ENCODE data around the gene VAMP1.
"Not testable (repeated sequence)": the region's sequence is repeated elsewhere in the genome, so short reads cannot be mapped to it uniquely, and the experiment has no call there.

VAMP1 gene

DNA sequence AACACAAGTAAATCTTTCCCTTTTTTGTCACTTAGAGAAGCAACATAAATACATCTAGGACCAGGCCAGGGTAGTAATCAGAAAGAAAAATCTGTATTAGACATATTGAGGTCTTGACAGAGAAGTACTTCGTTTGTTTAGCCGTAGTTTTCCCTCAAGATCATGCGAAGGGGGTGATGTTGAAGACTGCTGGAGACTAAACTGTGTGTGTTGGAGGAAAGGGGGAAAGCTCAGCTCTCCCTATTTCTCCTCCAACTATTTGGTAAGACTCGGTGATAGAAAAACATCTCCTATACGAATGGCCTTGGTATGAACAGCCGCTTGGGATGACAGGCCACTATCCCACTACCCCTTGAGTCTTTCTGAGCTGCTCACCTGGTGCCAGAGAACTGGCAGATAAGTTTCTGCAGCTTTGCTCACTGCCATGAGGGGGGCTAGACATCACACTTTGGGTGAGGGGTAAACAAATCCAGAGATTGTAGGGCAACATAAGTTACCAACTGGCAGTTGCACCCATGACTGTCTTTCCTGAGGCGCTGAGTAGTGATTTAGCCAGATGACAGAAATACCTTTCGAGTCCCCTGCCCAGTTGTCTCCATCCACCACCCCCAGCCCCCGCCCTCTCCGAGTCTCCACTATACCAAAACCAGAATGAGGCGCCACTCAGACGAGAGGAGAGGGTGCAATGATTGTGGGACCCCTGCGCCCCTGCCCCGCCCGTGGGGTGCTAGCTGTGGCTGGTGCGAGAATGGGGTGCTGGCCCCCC lies 685 bp downstream of the VAMP1 start:
- FAIRE-seq (no peak), DNase-seq (ENCODE audit: low spot score) (peak; percentile 29)

DNA sequence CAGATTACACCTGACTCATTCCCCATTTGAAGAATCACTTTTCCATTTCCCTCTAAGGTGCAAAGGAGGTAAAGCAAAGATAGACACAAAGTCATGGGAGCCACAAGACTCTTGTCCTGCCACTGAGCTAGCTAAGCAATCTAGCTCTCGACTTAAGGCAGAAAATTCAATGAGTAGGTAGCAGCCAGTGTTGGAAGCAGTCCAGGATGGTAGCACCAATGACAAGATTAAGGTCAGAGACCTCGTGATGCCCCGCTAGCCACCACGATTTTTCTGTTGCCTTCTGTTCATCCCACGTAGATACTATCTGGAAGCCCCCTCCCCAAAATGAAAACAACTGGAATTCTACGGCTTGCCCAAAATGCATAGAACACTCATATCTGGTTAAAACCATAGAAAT lies 1.4 kb downstream of the VAMP1 start:
- DNase-seq (ENCODE audit: low spot score) (no peak), FAIRE-seq (no peak)

DNA sequence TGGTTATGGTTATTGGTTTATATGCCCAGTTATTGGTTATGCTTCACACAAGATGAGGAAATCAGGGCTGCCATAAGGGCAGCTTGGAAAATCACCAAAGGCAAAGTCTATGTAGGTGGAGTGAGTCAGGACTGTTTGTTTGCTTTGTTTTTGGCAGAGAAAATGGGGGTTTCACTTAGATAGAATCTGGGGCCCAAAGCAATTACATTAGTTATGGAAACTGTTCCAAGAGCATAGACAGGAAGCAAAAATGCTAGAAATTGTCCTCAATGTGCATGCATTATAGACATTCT lies 2.2 kb downstream of the VAMP1 start:
- no peak for FAIRE-seq
- DNase-seq (ENCODE audit: low spot score): no peak

DNA sequence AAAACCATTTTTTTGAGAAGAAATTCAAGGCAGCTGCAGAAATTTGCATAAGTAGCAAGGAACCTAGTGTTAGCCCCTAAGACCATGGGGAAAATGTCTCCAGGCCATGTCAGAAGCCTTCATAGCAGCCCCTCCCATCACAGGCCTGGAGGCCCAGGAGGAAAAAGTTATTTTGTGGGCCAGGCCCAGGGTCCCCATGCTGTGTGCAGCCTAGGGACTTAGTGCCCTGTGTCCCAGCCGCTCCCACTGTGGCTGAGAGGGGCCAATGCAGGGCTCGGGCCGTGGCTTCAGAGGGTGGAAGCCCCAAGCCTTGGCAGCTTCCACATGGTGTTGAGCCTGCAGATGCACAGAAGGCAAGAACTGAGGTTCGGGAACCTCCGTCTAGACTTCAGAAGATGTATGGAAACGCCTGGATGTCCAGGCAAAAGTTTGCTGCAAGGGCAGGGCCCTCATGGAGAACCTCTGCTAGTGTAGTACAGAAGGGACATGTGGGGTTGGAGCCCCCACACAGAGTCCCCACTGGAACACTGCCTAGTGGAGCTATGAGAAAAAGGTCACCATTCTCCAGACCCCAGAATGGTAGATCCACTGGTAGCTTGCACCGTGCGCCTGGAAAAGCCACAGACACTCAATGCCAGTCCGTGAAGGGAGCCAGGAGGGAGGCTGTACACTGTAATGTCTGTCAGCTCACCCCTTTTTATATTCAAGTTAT lies 2.8 kb downstream of the VAMP1 start:
- not testable (repeated sequence) for FAIRE-seq; DNase-seq (ENCODE audit: low spot score)

DNA sequence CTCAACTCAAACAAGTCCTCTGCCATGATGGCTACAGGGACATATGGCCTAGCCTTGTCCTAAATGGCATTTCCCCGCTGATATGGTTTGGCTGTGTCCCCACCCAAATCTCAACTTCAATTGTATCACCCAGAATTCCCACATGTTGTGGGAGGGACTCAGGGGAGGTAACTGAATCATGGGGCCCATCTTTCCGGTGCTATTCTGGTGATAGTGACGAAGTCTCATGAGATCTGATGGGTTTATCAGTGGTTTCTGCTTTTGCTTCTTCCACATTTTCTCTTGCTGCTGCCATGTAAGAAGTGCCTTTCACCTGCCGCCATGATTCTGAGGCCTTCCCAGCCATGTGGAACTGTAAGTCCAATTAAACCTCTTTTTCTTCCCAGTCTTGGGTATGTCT lies 3.7 kb downstream of the VAMP1 start:
- not testable (repeated sequence) for DNase-seq (ENCODE audit: low spot score); FAIRE-seq

DNA sequence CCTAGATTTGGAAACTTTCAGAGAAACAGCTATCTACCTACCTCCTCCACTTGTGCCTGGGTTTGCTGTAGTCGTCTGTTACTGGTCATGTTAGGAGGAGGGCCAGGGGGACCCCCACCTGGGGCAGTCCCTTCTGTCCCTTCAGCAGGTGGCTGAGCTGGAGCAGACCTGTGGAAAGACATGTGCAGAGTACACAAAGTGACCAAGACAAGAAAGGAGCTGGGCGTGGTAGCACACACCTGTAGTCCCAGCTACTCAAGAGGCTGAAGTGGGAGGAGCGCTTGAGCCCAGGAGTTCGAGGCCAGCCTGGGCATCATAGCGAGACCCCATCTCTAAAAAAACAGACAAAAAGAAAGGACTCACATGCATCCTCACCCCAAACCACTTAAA lies 4.3 kb downstream of the VAMP1 start:
- no peak for FAIRE-seq

DNA sequence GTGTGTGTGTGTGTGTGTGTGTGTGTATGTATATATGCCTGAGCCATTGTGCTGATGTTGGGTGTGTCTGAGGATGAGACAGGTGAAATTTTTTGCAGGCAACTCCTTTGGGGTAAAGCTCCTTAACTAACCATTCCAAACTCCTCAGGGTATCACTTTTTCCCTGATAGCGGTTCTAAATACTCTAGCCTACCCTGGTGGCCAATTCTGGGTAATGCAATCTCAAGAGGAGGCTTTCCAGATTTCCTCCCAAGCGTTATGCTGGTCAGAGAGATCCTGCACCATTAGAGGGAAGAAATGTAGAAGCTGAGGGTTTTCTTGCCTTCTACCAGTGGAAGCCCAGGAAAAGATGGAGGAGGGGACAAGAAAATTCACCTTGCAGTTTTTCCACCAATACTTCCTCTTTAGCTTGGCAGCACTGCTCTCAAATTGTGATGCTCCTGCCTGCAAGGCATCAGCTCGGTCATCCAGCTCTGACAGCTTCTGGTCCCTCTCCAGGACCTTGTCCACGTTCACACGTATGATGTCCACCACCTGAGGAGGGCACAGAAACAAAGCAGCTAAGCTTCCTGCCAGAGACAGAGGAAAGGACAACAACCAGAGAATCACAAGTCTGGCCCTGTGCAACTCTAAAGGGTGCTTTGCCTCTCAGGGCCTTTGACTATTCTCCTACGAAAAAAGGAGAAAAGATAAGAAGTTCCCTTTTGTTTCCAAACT lies 4.9 kb downstream of the VAMP1 start:
- DNase-seq (ENCODE audit: low spot score): peak; percentile 67
- no peak for FAIRE-seq

More for the DNA sequence above, 4.3 kb downstream of the VAMP1 start:
- no peak for DNase-seq (ENCODE audit: low spot score)

DNA sequence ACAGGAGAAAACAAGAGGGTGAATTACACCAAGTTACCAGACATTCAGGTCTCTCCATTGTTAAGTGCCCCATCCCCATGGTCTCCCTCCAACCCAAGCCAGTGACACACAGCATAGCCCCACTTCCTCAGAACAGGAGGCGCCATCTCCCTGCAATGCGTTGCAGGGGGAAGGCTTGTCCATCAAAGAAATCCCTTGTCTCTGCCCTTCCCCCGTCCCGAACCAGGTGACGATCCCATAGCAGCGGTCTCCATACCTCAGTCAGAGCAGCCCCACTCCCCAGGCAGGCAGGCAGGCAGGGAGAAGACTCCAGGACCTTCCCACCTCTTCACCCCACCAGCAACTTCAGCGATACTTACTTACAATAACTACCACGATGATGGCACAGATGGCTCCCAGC lies 5.9 kb downstream of the VAMP1 start:
- FAIRE-seq (peak; percentile 46), DNase-seq (ENCODE audit: low spot score) (no peak)

DNA sequence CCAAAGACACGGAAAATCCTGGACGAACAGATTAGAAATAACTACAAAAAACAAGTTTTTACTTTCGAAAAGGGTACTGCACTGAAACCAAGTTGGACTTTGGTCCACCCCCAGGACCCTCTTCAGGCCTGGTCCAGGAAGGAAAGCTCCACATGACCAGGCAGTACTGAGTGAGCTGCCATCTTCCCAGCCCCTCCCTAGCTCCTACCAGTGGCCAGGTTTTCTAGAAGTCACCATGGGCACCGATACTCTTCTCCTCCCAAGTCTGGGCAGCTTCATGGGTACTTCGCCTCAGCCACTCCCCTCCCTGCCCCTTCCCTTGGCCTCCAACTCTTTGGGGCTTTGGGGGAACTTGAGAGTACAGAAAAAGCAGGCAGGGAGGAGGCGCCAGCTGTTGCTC lies 6.6 kb downstream of the VAMP1 start:
- no peak for DNase-seq (ENCODE audit: low spot score)
- no peak for FAIRE-seq

DNA sequence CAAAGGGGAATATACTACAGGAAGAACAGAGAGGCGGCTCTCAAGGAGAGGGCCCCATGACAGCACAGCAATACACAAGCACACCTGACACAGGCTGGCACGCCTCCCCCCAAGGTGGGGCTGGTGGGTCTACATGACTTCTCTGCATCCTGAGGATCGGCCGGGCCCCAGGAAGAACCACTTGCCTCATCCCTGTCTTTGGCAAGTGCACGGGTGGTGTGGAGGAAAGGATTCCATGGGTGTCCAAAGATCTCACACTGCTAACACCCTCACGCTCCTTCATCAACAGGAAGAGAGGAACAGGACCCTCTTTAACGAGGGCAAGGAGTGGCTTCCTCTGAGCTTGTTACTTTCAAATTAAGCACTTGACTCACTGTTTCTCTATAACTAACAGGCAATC lies 7.3 kb downstream of the VAMP1 start:
- DNase-seq (ENCODE audit: low spot score) (no peak), FAIRE-seq (no peak)

DNA sequence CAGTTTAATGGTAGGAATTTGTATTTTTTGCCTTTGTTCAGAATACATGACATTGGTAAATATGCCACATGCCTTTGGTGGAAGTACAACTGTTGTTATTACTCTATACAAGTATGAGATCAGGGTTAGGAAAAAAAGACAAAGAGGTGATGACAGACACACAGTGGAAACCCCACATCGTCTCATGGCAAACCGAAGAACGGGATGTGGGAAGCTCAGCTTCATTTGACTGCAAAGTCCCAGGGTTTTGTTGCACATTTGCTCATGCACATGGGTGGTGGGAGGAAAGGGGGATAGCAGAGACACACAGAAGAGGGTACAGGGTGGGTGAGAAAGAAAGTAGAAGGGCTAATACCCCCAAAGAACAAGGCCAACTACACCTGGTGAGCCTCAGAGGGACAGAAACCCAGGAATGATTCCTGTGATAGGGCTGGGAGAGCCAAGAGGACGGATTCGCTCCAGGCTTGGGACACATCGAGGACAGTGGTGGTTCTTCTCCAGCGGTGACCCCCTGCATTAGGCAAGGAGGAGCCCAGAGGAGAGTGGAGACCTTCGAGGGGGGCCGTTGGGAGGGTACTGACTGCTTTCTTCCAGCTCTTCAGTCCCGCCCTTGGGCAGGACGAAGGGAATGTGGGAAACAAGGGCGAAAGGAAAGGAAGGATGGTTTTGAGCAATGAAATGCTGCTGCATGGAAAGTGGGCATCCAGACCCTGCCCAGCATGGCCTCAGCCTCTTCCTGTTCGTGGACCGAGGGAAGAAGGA lies 8.1 kb downstream of the VAMP1 start:
- FAIRE-seq: no peak
- no peak for DNase-seq (ENCODE audit: low spot score)

DNA sequence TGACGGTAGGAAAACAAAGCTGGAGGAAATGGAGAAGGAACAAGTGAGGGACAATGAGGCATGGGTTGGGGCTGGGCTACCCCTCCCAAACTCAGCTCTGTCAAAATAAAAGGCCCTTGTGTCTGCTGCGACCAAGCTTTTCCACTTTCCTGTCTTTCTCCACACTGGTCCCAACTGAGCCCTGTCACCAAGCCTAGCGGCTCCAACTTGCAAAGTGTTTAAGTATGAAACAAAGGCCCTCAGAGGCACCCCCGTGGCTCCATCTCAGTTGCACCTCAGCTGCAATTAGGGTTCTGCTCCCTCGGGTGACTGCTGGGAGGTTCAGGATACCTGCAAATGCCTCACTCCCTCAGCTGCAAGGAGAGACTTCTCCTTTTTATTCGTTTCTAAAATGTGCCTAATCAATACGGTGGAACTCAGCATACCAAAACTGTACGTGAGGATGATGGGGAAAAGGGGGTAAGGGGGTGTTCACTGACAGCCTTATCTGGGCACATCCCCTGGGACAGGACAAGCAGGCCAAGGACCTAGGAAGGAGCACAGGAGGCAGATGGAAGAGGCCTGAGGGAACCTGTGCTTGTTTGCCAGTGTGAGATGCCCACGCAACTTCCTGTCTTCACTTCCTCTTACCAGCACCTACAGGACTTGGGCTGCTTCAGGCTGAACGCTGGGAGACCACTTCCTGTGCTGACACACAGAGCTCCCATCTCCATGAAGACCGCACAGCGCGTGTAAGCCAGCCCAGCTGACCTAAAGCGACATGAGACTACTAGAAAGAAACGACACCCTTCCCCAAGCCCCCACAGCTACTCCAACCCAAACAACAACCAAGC lies 8.9 kb downstream of the VAMP1 start:
- DNase-seq (ENCODE audit: low spot score) (no peak), FAIRE-seq (no peak)

DNA sequence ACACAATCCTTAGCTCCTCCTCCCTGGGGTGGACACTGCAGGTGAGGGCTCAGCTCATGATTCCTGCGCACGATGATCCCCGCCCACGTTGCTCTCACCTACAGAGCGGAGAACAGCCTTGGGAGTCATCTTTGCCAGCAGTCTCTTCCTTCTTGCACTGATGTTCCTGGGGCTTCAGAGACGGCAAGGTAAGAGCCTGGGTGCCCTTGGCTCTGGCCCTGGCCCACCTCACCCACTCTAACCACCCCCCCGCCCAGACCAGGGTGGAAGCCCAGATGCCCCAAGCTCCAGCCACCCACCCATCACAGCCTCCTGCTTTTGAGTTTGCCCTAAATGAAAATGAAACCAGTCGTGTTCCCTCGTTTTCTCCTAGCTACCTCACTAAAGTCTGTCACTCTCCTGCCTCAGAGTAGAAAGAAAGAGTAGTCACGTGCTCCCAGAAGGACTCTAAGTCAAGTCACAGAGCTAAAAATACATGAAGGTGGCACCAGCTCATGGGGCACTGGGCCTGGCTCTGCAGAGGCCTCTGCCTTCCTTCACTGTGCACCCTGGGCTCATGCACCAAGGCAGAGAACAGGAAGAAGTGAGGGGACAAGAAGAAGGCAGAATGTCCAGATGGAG lies 9.6 kb downstream of the VAMP1 start:
- no peak for FAIRE-seq

DNA sequence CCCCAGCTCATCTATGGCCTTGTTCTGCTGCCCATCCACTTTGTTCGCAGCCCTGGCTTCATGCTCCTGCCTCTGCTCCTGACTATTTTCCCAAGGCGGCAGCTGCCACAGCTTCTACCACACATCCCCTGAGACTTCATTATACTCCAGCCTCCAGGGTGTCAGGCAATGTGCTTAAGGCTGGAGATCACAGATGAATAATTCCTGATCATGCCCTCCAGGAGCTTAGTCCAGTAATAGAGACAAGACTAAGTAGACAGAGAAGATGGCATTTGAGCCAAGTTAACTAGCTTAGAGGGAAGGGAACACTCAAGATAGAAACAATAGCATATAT lies 11.5 kb downstream of the VAMP1 start:
- peak; percentile 27 for FAIRE-seq
- no peak for DNase-seq (ENCODE audit: low spot score)

More for the DNA sequence above, 9.6 kb downstream of the VAMP1 start:
- no peak for DNase-seq (ENCODE audit: low spot score)

DNA sequence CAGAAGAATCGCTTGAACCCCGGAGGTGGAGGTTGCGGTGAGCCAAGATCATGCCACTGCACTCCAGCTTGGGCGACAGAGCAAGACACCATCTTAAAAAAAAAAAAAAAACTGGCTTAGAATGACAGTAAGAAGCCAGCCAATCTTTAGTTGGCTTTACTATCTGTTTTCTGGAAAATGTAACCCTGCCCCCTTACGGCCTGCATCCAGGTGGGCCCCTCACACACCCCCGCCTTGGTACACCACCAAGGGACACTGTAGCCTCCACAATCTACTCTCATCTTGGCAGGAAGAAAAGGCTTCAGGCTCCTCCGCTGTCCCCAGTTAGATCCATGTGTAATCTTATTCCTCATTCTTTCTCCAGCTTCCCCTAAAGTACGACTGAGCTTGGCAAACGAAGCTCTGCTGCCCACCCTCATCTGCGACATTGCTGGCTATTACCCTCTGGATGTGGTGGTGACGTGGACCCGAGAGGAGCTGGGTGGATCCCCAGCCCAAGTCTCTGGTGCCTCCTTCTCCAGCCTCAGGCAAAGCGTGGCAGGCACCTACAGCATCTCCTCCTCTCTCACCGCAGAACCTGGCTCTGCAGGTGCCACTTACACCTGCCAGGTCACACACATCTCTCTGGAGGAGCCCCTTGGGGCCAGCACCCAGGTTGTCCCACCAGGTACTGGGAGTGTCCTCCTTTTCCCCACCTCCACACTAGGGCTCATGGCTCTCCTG lies 12.0 kb downstream of the VAMP1 start:
- DNase-seq (ENCODE audit: low spot score): no peak
- no peak for FAIRE-seq

DNA sequence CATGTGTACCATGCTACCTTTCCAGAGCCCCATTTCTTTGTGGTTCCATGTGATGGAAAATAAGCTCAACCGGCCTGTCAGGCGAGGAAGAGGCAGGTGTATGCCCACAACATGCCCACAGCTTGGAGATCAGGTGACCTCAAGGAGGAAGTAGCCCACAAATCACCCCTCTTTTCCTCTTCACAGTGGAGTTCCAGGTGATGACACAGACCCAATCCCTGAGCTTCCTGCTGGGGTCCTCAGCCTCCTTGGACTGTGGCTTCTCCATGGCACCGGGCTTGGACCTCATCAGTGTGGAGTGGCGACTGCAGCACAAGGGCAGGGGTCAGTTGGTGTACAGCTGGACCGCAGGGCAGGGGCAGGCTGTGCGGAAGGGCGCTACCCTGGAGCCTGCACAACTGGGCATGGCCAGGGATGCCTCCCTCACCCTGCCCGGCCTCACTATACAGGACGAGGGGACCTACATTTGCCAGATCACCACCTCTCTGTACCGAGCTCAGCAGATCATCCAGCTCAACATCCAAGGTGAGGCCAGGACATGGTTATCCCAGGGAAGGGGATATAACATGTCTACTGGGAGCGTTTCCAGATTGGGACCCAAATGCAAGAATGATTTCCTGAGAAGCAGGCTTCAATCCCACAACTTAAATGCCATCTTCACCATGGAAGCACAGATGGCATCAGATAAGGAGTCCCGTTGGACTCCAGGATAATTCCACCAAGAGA lies 13.1 kb downstream of the VAMP1 start:
- FAIRE-seq (no peak), DNase-seq (ENCODE audit: low spot score) (no peak)

DNA sequence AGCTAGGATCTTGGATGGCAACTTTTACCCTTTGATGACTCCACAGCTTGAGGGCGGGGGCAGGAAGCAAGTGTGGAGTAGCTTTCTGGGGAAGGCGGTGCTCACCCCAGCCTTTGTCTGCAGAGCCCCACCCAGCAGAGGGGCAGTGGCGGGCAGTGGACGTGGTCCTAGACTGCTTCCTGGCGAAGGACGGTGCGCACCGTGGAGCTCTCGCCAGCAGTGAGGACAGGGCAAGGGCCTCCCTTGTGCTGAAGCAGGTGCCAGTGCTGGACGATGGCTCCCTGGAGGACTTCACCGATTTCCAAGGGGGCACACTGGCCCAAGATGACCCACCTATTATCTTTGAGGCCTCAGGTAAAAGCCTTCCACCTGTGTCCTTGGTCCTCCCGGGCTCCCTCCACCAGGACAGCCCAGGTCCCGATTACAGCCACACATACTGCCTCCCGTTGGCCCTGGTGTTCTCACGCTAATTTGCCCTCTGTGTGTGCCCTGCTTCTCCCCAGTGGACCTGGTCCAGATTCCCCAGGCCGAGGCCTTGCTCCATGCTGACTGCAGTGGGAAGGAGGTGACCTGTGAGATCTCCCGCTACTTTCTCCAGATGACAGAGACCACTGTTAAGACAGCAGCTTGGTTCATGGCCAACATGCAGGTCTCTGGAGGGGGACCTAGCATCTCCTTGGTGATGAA lies 17.4 kb downstream of the VAMP1 start:
- DNase-seq (ENCODE audit: low spot score) (no peak), FAIRE-seq (peak; percentile 77)

DNA sequence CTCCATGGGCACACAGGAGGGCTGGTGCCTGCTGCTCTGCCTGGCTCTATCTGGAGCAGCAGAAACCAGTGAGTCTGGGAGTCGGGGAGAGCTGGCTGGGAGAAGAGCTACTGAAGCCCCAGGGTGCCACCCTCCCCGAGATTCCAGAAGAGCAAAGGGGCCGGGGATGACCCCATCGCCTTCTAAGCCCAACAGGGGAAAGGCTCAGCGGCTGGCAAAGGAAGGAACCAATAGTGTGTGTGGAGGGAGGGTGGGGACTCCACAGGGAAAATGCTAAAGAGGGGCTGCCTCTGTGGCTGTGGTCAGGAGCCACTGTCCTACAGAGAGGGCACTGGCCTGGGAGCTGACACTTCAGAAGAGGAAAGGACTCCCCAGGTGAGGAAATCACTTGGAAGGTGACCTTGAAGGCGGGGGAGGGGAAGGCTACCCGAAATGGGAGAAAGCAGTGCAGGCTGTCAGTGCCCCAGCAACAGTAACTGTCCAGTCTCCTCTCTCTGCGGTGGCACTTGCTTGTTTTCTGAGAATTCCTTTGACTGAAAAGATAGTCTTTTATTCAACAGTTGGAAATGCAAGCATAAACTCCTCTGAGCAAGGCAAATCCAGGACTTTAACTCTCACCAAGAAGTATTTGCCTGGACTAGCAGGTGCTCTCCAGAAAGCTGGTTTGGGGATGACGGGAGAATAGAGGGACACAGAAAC lies 18.1 kb downstream of the VAMP1 start:
- FAIRE-seq (peak; percentile 23), DNase-seq (ENCODE audit: low spot score) (no peak)
